WTC11 (cell line): ENCODE results near the gene FAM50B.

Experiments used
- CBFB ChIP-seq: sonication (generic); formaldehyde crosslinking; IDR thresholded peaks from 2 replicates; pipeline ENCODE4 v1.8.1; 2022; ENCODE audit warnings: mild to moderate bottlenecking, low read depth, missing genetic modification reagents
- GABPB1 ChIP-seq: sonication (generic); formaldehyde crosslinking; IDR thresholded peaks from 2 replicates; pipeline ENCODE4 v1.8.1; 2023; ENCODE audit warnings: mild to moderate bottlenecking, missing genetic modification reagents
- NFYB ChIP-seq: sonication (generic); formaldehyde crosslinking; conservative IDR thresholded peaks from 2 replicates; pipeline ENCODE4 v1.8.0; 2022; ENCODE audit warnings: low read depth, missing genetic modification reagents
- NR3C1 ChIP-seq: sonication (generic); formaldehyde crosslinking; conservative IDR thresholded peaks from 2 replicates; pipeline ENCODE4 v1.8.1; 2023; ENCODE audit warnings: low read depth, mild to moderate bottlenecking, missing genetic modification reagents
- ZNF423 ChIP-seq: fragments of 250-450 bp; sonication (Bioruptor Pico); IDR thresholded peaks from 2 replicates; pipeline ENCODE4 v2.1.2; 2022; ENCODE audit warnings: mild to moderate bottlenecking, moderate library complexity
- TF ChIP-seq, protein P1 (sequence below): fragments of 200-600 bp; IDR thresholded peaks from 2 replicates; pipeline ENCODE4 v1.8.0; 2022; ENCODE audit warnings: antibody characterized with exemption
- TF ChIP-seq, protein P2 (sequence below): sonication (generic); formaldehyde crosslinking; conservative IDR thresholded peaks from 2 replicates; pipeline ENCODE4 v1.8.1; 2022; ENCODE audit warnings: mild to moderate bottlenecking, missing genetic modification reagents
- TF ChIP-seq, protein P3 (sequence below): sonication (generic); formaldehyde crosslinking; IDR thresholded peaks from 2 replicates; pipeline ENCODE4 v1.8.1; 2022; ENCODE audit warnings: mild to moderate bottlenecking, moderate library complexity, missing genetic modification reagents
- TF ChIP-seq, protein P4 (sequence below): sonication (generic); formaldehyde crosslinking; IDR thresholded peaks from 2 replicates; pipeline ENCODE4 v1.8.1; 2023; ENCODE audit warnings: mild to moderate bottlenecking, missing genetic modification reagents, moderate library complexity
- TF ChIP-seq, protein P5 (sequence below): sonication (generic); formaldehyde crosslinking; IDR thresholded peaks from 2 replicates; pipeline ENCODE4 v1.8.0; 2022; ENCODE audit warnings: mild to moderate bottlenecking, missing genetic modification reagents

DNA sequence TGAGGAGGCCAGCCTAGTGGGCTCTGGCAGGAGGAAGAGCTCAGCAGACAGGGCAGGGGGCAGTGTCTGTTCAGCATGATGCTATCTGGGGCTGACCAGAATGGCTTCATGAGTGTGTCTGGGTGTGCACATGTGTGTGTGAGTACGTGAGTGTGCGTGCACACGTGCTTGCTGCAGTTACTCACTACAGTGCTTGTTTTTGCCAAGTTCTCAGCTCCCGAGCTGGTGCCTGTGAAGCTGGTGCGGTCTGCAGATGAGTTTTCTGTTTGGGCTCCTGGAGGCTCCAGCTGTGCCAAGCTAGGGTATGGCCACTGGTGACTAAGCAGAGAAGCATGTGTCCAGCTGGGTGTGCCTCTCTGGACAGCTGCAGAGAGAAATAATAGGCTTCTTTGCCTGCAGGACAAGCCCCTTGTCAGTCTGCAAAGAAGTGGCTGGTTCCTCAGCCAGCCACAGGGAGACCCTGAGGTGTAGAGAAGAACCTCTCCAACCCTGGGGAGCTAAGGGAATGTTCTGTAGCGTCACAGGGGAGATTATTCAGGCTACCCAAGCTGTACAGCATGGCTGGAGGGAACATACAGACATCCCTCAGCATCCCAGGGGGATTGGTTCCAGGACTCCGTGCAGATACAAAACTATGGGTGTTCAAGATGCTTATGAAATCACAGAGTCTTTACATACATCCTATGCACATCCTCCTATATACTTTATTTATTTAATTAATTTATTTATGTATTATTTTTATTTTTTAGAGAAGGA is 40.2 kb upstream of the FAM50B start:
- no peak for TF ChIP-seq ZNF423 (CRISPR knock-in tag)
- TF ChIP-seq NFYB (CRISPR knock-in tag), result no peak
- TF ChIP-seq, protein P1, sequence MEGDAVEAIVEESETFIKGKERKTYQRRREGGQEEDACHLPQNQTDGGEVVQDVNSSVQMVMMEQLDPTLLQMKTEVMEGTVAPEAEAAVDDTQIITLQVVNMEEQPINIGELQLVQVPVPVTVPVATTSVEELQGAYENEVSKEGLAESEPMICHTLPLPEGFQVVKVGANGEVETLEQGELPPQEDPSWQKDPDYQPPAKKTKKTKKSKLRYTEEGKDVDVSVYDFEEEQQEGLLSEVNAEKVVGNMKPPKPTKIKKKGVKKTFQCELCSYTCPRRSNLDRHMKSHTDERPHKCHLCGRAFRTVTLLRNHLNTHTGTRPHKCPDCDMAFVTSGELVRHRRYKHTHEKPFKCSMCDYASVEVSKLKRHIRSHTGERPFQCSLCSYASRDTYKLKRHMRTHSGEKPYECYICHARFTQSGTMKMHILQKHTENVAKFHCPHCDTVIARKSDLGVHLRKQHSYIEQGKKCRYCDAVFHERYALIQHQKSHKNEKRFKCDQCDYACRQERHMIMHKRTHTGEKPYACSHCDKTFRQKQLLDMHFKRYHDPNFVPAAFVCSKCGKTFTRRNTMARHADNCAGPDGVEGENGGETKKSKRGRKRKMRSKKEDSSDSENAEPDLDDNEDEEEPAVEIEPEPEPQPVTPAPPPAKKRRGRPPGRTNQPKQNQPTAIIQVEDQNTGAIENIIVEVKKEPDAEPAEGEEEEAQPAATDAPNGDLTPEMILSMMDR, result no peak
- TF ChIP-seq, protein P2, sequence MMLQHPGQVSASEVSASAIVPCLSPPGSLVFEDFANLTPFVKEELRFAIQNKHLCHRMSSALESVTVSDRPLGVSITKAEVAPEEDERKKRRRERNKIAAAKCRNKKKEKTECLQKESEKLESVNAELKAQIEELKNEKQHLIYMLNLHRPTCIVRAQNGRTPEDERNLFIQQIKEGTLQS, result no peak
- TF ChIP-seq, protein P3, sequence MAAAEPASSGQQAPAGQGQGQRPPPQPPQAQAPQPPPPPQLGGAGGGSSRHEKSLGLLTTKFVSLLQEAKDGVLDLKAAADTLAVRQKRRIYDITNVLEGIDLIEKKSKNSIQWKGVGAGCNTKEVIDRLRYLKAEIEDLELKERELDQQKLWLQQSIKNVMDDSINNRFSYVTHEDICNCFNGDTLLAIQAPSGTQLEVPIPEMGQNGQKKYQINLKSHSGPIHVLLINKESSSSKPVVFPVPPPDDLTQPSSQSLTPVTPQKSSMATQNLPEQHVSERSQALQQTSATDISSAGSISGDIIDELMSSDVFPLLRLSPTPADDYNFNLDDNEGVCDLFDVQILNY (CRISPR knock-in tag), result no peak
- TF ChIP-seq NR3C1 (CRISPR knock-in tag), result no peak
- TF ChIP-seq, protein P4, sequence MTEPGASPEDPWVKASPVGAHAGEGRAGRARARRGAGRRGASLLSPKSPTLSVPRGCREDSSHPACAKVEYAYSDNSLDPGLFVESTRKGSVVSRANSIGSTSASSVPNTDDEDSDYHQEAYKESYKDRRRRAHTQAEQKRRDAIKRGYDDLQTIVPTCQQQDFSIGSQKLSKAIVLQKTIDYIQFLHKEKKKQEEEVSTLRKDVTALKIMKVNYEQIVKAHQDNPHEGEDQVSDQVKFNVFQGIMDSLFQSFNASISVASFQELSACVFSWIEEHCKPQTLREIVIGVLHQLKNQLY, result no peak
- TF ChIP-seq CBFB (CRISPR knock-in tag), result no peak
- TF ChIP-seq, protein P5, sequence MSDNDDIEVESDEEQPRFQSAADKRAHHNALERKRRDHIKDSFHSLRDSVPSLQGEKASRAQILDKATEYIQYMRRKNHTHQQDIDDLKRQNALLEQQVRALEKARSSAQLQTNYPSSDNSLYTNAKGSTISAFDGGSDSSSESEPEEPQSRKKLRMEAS (CRISPR knock-in tag), result no peak
- TF ChIP-seq GABPB1, result no peak
